Heart left ventricle (tissue), 16 donors: ENCODE measurements around the gene CSMD2. TPM values are rescaled to one million over a fixed set of nuclear protein-coding genes. Genes with fewer than 3 reads are reported as not detected.
A peak's percentile ranks its signal among the peaks of the same experiment; 100 is the strongest.

ENCODE experiments used
- ATAC-seq, 4 donors: fragments of 200-7000 bp; cut with Tn5 transposase; one replicate each; pipeline ENCODE4 v1.9.1; 2020 to 2022; ENCODE audit warnings: moderate library complexity in 4 of 4, mild to moderate bottlenecking in 3 of 4, moderate number of reproducible peaks in 1 of 4
- DNase-seq, 5 donors: peaks; one replicate each; pipeline ENCODE4 v3.0.0-alpha.2; 2020
- H3K27ac ChIP-seq, 12 donors: fragments of 200-600 bp; sonication (generic) in 4 of 12; one replicate each; pipeline versions ENCODE4 v1.5.0 to v1.8.0; 2016 to 2022; ENCODE audit warnings: mild to moderate bottlenecking in 2 of 12
- H3K27me3 ChIP-seq, 9 donors: fragments of 200-600 bp; sonication (generic) in 2 of 9; one replicate each; pipeline versions ENCODE4 v1.5.1 to v1.8.0; 2016 to 2022; ENCODE audit warnings: mild to moderate bottlenecking in 3 of 9
- H3K36me3 ChIP-seq, 9 donors: fragments of 200-600 bp; sonication (generic) in 2 of 9; one replicate each; pipeline versions ENCODE4 v1.5.0 to v1.8.0; 2018 to 2022; ENCODE audit warnings: mild to moderate bottlenecking in 2 of 9
- H3K4me1 ChIP-seq, 12 donors: fragments of 200-600 bp; sonication (generic) in 4 of 12; one replicate each; pipeline versions ENCODE4 v1.5.0 to v1.8.0; 2016 to 2022; ENCODE audit warnings: mild to moderate bottlenecking in 3 of 12
- H3K4me3 ChIP-seq, 12 donors: fragments of 200-600 bp; sonication (generic) in 4 of 12; one replicate each; pipeline versions ENCODE4 v1.5.0 to v1.8.0; 2017 to 2022; ENCODE audit warnings: mild to moderate bottlenecking in 9 of 12, moderate library complexity in 4 of 12
- H3K9me3 ChIP-seq, 12 donors: fragments of 200-600 bp; sonication (generic) in 4 of 12; one replicate each; pipeline versions ENCODE4 v1.5.0 to v1.8.0; 2016 to 2022; ENCODE audit warnings: mild to moderate bottlenecking in 1 of 12
- POLR2A ChIP-seq, 2 donors: fragments of 450-650 bp; IDR thresholded peaks; one replicate each; pipeline ENCODE4 v1.6.1; 2017; ENCODE audit warnings: antibody characterized with exemption in 2 of 2, mild to moderate bottlenecking in 2 of 2, moderate library complexity in 2 of 2
- WGBS, 4 donors: extraction: QIAGEN DNeasy Blood & Tissue Kit in 2 of 4; methylation state at CpG; one replicate each; pipeline versions ENCODE4 v1.1.5 to v1.1.7; 2013 to 2018; 5-methylcytosine and 5-hydroxymethylcytosine counted together
- intact Hi-C, 10 donors: fragments of 100-400 bp; cut with DNase I; formaldehyde crosslinking; loops; one replicate each; pipeline versions ENCODE4 v1.11.1 to v1.14.2; 2022
- long read RNA-seq, 3 donors: library from polyadenylated mRNA; unstranded; transcript quantifications; one replicate each; pipeline ENCODE4 v2.0.0, GENCODE V29; 2020 to 2021
- polyA plus RNA-seq, 2 donors: library from polyadenylated mRNA; stranded (reverse); fragments of 200-250 nt; gene quantifications; one replicate each; pipeline ENCODE4 v1.2.3, GENCODE V29; 2013
- total RNA-seq, 9 donors: library from RNA; depleted of rRNA in 2 of 9; stranded (reverse); fragments of >200 nt in 2 of 9; fragmentation: NEBNext Ultra II Directional in 3 of 9; extraction: Animal tissue kit (Norgen Biotek cat#: 25700) in 3 of 9; gene quantifications; one replicate each; pipeline versions ENCODE4 v1.1.0 to v1.2.4, GENCODE V29; 2016 to 2023
- TF ChIP-seq, protein P1 (sequence below), 12 donors: fragments of 200-600 bp; sonication (generic) in 4 of 12; IDR thresholded peaks; one replicate each; pipeline versions ENCODE4 v1.5.0 to v1.8.0; 2018 to 2022; ENCODE audit warnings: antibody characterized with exemption in 12 of 12, mild to moderate bottlenecking in 5 of 12
- donor health status: ischemic (EF 13 %, LVEDD 7.1; RV severe dilation, severe dysfunction).
- donor health status: healthy with polysubstance abuse.
- donor health status: DM: no; HTN: yes; CAD: no.
- donor health status: DM: no; HTN: no; CAD: no.
- donor health status: ischemic (EF 25% LVEDD 6.9; RV normal size, moderate dysfunction).
- donor health status: ischemic (EF 25% LVEDD 5.7; RV mildly dilated, moderate dysfunction).
- donor health status: healthy.
- donor health status: DM: yes; HTN: yes; CAD: no.
- donor health status: ischemic (EF 35%, LVEDD 5.7; RV mildly dilated, moderate dysfunction).
- donor health status: nonischemic (EF 11% LVEDD 7.7; RV severe dilation, severe dysfunction).
- donor health status: DM: yes; HTN: yes; CAD: no.
- donor health status: PGD.
- donor health status: ischemic (EF 29% LVEDD 5.4; RV normal size, mild dysfunction).
- donor health status: nonischemic (EF 23%, LVEDD 6.1; RV moderate dilation, normal function).

The CSMD2 gene
- total RNA-seq (under 1 TPM; 0.02 to 0.79 (median 0.31) TPM), polyA plus RNA-seq (under 1 TPM; 0.07 to 0.11 TPM)
- long read RNA-seq, donor 1 = 0 reads
- long read RNA-seq, donor 2 = 0 reads
- long read RNA-seq, donor 3, partial matches to known transcripts = 2 of 2 reads
- long read RNA-seq, donor 3, other reads (novel, unspliced or antisense) = 0 of 2 reads

DNA sequence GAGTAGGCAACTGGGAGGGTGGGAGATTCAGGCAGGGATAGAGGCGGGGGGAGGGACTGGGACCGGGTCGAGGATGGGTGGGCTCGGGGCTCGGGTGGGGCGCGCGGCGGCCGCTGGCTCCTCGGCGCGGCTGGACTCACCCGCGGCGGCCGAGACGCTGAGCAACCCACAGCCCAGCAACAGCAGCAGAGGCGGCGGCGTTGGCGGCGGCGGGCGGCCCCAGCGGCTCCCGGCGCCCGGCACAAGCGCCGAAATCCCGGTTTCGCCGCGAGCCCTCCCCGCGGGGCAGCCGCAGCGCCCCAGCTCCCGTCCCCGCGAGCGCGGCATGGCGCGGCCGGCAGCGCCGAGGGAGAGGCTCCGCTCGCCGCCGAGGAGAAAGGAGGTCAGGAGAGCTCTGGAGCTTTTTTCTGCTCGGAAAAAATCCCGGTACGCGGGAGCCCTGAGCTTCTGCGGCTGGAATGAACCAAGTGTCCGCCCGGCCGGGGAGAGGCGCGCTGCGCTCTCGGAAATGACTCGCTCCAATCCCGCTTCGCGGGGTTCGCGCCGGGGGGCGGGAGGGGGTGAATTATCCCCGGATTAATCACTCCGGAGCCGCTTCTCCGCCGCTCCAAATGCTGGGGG is at the start of gene CSMD2:
Gene CSMD2, minus strand, starts transcription at position 460 of the 621 bp plus-strand sequence. Its CDS starts 133 bp downstream, at position 327.
- peak in 2 of 5 donors; percentile 29 to 64 for DNase-seq
- no peak within 1 kb of the TSS for H3K27ac ChIP-seq
- WGBS, 4 donors = 1 to 2% (median 1%) methylated on average over 33 to 78 of the region's 78 CpGs

GRCh38 chr1:34213956-34214355 is 48.9 kb upstream of the CSMD2 start:
- 44 to 47% (median 46%) methylated on average over 3 of the region's 3 CpGs for WGBS, 4 donors
- ATAC-seq (no peak), DNase-seq (no peak)
- Histone ChIP-seq H3K9me3 (no peaks in the 10 kb centered on the region), H3K27ac (no peak overlapping the region), H3K4me1 (no peaks in the 10 kb centered on the region), H3K36me3 (no peaks in the 10 kb centered on the region), H3K4me3 (no peak overlapping the region), H3K27me3 (peaks cover 0 to 44% (median 3%) of the 10 kb centered on the region in 9 donors)
- TF ChIP-seq POLR2A (IDR thresholded peaks at IDR 0.05) = no peak
- TF ChIP-seq, protein P1, sequence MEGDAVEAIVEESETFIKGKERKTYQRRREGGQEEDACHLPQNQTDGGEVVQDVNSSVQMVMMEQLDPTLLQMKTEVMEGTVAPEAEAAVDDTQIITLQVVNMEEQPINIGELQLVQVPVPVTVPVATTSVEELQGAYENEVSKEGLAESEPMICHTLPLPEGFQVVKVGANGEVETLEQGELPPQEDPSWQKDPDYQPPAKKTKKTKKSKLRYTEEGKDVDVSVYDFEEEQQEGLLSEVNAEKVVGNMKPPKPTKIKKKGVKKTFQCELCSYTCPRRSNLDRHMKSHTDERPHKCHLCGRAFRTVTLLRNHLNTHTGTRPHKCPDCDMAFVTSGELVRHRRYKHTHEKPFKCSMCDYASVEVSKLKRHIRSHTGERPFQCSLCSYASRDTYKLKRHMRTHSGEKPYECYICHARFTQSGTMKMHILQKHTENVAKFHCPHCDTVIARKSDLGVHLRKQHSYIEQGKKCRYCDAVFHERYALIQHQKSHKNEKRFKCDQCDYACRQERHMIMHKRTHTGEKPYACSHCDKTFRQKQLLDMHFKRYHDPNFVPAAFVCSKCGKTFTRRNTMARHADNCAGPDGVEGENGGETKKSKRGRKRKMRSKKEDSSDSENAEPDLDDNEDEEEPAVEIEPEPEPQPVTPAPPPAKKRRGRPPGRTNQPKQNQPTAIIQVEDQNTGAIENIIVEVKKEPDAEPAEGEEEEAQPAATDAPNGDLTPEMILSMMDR (IDR thresholded peaks at IDR 0.05) = no peak
- intact Hi-C loops = no loop called here

More for the DNA sequence above, at the start of gene CSMD2:
- ATAC-seq = peak in 2 of 4 donors; percentile 33
- Histone ChIP-seq H3K4me1 (peaks cover 2 to 42% (median 18%) of the 10 kb centered on the region in 12 donors), H3K36me3 (no peaks in the 10 kb centered on the region), H3K4me3 (peak within 1 kb of the TSS; percentile 18 to 56 (median 42)), H3K9me3 (no peaks in the 10 kb centered on the region), H3K27me3 (peaks cover 8 to 92% (median 63%) of the 10 kb centered on the region in 9 donors)
- intact Hi-C loops = loop anchor here in 7 of 10 donors (5.0 to 10.0 kb wide), 7 partner anchors 290 to 533 kb away; no protein-coding TSS in a partner anchor
- TF ChIP-seq, protein P1 (IDR thresholded peaks at IDR 0.05) = no peak
- no peak for TF ChIP-seq POLR2A (IDR thresholded peaks at IDR 0.05)

- intact Hi-C loops = no loop called here
- no peak for ATAC-seq
- H3K27me3 ChIP-seq = peaks cover 0 to 51% (median 3%) of the 10 kb centered on the region in 9 donors
Measured at GRCh38 chr1:34212673-34213072, 47.6 kb upstream of the CSMD2 start.

DNA sequence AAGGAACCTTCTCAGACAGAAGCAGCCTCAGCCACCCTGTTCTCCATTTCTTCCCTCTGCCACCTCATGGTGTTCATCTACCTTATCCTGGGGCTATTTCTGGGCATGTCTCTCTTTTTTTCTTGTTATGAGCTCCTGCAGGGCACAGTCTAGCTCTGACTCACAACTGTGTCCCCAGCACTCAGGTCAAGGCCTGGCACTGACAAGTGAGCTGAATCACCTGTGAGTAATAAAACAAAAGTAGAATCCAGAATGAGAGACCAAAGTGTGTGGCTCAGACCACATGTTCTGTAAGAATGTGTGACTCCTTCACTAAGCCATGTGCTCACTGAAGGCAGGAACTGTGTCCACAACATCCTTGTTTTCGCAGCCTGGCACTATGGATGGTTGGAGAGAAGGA is 34.9 kb upstream of the CSMD2 start:
- intact Hi-C loops = no loop called here
- Histone ChIP-seq H3K27ac (no peak overlapping the region), H3K27me3 (peaks cover 0 to 19% (median 3%) of the 10 kb centered on the region in 9 donors), H3K9me3 (no peaks in the 10 kb centered on the region), H3K4me1 (no peaks in the 10 kb centered on the region), H3K36me3 (no peaks in the 10 kb centered on the region), H3K4me3 (no peak overlapping the region)
- peak in 1 of 4 donors; percentile 27 for ATAC-seq
- WGBS, 4 donors = 73 to 89% (median 81%) methylated on average over 1 of the region's 1 CpG
- TF ChIP-seq POLR2A (IDR thresholded peaks at IDR 0.05) = no peak
- TF ChIP-seq, protein P1 (IDR thresholded peaks at IDR 0.05) = no peak
- DNase-seq = no peak

More at GRCh38 chr1:34212673-34213072, 47.6 kb upstream of the CSMD2 start:
- Histone ChIP-seq H3K4me3 (no peak overlapping the region), H3K9me3 (no peaks in the 10 kb centered on the region), H3K27ac (no peak overlapping the region), H3K36me3 (no peaks in the 10 kb centered on the region), H3K4me1 (no peaks in the 10 kb centered on the region)
- no peak for DNase-seq
- WGBS, 4 donors = 51 to 74% (median 68%) methylated on average over 4 of the region's 4 CpGs
- TF ChIP-seq POLR2A (IDR thresholded peaks at IDR 0.05) = no peak
- TF ChIP-seq, protein P1 (IDR thresholded peaks at IDR 0.05) = no peak
